Stimulated activated CD4-positive, alpha-beta T cell treated with anti-CD3 and anti-CD28 coated beads, Interleukin-2, amount 100 ng/mL, for 24 hours (primary cell): ENCODE measurements around the gene JARID2.

Source experiments
- DNase-seq, 2 donors: peaks; one replicate each; pipeline ENCODE4 v3.0.0-alpha.2; 2020

Gene JARID2

GRCh38 chr6:15449011-15449410, 203.1 kb downstream of the JARID2 start:
- no peak for DNase-seq

GRCh38 chr6:15451738-15452137, 205.9 kb downstream of the JARID2 start:
- DNase-seq = no peak

GRCh38 chr6:15452182-15452941, 206.5 kb downstream of the JARID2 start:
- no peak for DNase-seq

- DNase-seq = no peak
Measured at GRCh38 chr6:15453186-15453585, 207.3 kb downstream of the JARID2 start.

- DNase-seq = no peak
Measured at GRCh38 chr6:15453622-15454021, 207.8 kb downstream of the JARID2 start.

GRCh38 chr6:15456422-15456821, 210.6 kb downstream of the JARID2 start:
- DNase-seq = no peak

- no peak for DNase-seq
Measured at GRCh38 chr6:15457121-15457650, 211.3 kb downstream of the JARID2 start.

- DNase-seq = no peak
Measured at GRCh38 chr6:15458021-15458459, 212.2 kb downstream of the JARID2 start.

GRCh38 chr6:15460110-15460727, 214.3 kb downstream of the JARID2 start:
- DNase-seq = no peak

GRCh38 chr6:15461127-15461944, 215.5 kb downstream of the JARID2 start:
- no peak for DNase-seq

- no peak for DNase-seq
Measured at GRCh38 chr6:15462256-15462655, 216.4 kb downstream of the JARID2 start.

GRCh38 chr6:15462717-15463525, 217.1 kb downstream of the JARID2 start:
- no peak for DNase-seq

GRCh38 chr6:15464211-15464725, 218.4 kb downstream of the JARID2 start:
- peak; percentile 59 to 70 for DNase-seq

- no peak for DNase-seq
Measured at GRCh38 chr6:15465212-15465611, 219.3 kb downstream of the JARID2 start.

GRCh38 chr6:15470746-15471145, 224.9 kb downstream of the JARID2 start:
- DNase-seq = no peak

- DNase-seq = no peak
Measured at GRCh38 chr6:15472621-15473020, 226.8 kb downstream of the JARID2 start.

GRCh38 chr6:15473174-15473573, 227.3 kb downstream of the JARID2 start:
- DNase-seq = no peak

GRCh38 chr6:15473741-15474161, 227.9 kb downstream of the JARID2 start:
- no peak for DNase-seq

GRCh38 chr6:15474196-15474595, 228.3 kb downstream of the JARID2 start:
- no peak for DNase-seq

- DNase-seq = no peak
Measured at GRCh38 chr6:15475261-15475660, 229.4 kb downstream of the JARID2 start.

- no peak for DNase-seq
Measured at GRCh38 chr6:15475872-15476271, 230.0 kb downstream of the JARID2 start.
